CD14-positive monocyte (primary cell): ENCODE measurements around the gene STK32B. TPM values are rescaled to one million over a fixed set of nuclear protein-coding genes. Genes with fewer than 3 reads are reported as not detected.

ENCODE experiments used
- DNase-seq, 3 donors: peaks; one replicate each; pipeline ENCODE4 v3.0.0-alpha.2; 2011 to 2022
- H2AFZ ChIP-seq: 2 replicates; pipeline ENCODE4 v1.6.0; 2012; ENCODE audit warnings: mild to moderate bottlenecking, low read depth, low read length, inconsistent platforms; ENCODE audit not compliant: insufficient read depth, poor library complexity, severe bottlenecking
- H3K27ac ChIP-seq, 2 donors: 1 replicate in 1 of 2; 2 replicates in 1 of 2; pipeline ENCODE4 v1.5.1; 2012 to 2013; ENCODE audit warnings: low read length in 2 of 2, control low read depth in 1 of 2, inconsistent platforms in 1 of 2, low read depth in 1 of 2, mild to moderate bottlenecking in 1 of 2
- H3K27me3 ChIP-seq, 2 donors: one replicate each; pipeline versions ENCODE4 v1.6.0 to v1.6.1; 2011 to 2013; ENCODE audit warnings: low read length in 2 of 2; ENCODE audit not compliant: control insufficient read depth in 2 of 2, insufficient read depth in 2 of 2
- H3K36me3 ChIP-seq, 2 donors: replicated peaks in 1 of 2; 1 replicate in 1 of 2; 2 replicates in 1 of 2; pipeline versions ENCODE4 v1.5.1 to v1.6.1; 2012 to 2013; ENCODE audit warnings: low read length in 2 of 2, control low read depth in 1 of 2, inconsistent platforms in 1 of 2, mild to moderate bottlenecking in 1 of 2; ENCODE audit not compliant: insufficient read depth in 2 of 2, control insufficient read depth in 1 of 2
- H3K4me1 ChIP-seq, 2 donors: 1 replicate in 1 of 2; 2 replicates in 1 of 2; pipeline versions ENCODE4 v1.5.1 to v1.6.1; 2012 to 2013; ENCODE audit warnings: low read length in 2 of 2, control low read depth in 1 of 2, inconsistent platforms in 1 of 2, mild to moderate bottlenecking in 1 of 2, moderate library complexity in 1 of 2; ENCODE audit not compliant: insufficient read depth in 2 of 2, control insufficient read depth in 1 of 2
- H3K4me2 ChIP-seq: replicated peaks from 2 replicates; pipeline ENCODE3; 2012; ENCODE audit warnings: low read length, moderate library complexity, mild to moderate bottlenecking; ENCODE audit not compliant: poor library complexity, severe bottlenecking; ENCODE audit errors: extremely low read depth
- H3K4me3 ChIP-seq, 3 experiments: fragments of 200-600 bp in 1 of 3; sonication (generic) in 1 of 3; replicated peaks in 1 of 3; 1 replicate in 2 of 3; 2 replicates in 1 of 3; pipeline ENCODE4 v1.5.1; 2011 to 2013; ENCODE audit warnings: low read length in 3 of 3, mild to moderate bottlenecking in 3 of 3, control low read depth in 2 of 3, low read depth in 2 of 3, inconsistent platforms in 1 of 3, moderate library complexity in 1 of 3
- H3K79me2 ChIP-seq: 2 replicates; pipeline ENCODE4 v1.6.0; 2012; ENCODE audit warnings: mild to moderate bottlenecking, control low read depth, inconsistent platforms, low read length, moderate library complexity; ENCODE audit not compliant: insufficient read depth
- H3K9ac ChIP-seq: 2 replicates; pipeline ENCODE4 v1.6.0; 2017; ENCODE audit warnings: low read length, mild to moderate bottlenecking; ENCODE audit not compliant: insufficient read depth, poor library complexity, severe bottlenecking
- H3K9me3 ChIP-seq, 2 donors: replicated peaks in 1 of 2; 1 replicate in 1 of 2; 2 replicates in 1 of 2; pipeline versions ENCODE4 v1.5.1 to v1.6.1; 2012 to 2013; ENCODE audit warnings: low read length in 2 of 2, control low read depth in 1 of 2; ENCODE audit not compliant: control insufficient read depth in 1 of 2, insufficient read depth in 1 of 2
- H4K20me1 ChIP-seq: 2 replicates; pipeline ENCODE4 v1.6.0; 2012; ENCODE audit warnings: mild to moderate bottlenecking, low read length, control low read depth, moderate library complexity; ENCODE audit not compliant: insufficient read depth
- H3K27ac Mint-ChIP-seq, 7 donors: one replicate each; pipeline ENCODE4 v1.8.0; 2020; ENCODE audit warnings: mild to moderate bottlenecking in 7 of 7, mixed read lengths in 7 of 7, moderate library complexity in 6 of 7, inconsistent platforms in 2 of 7
- H3K27me3 Mint-ChIP-seq, 3 donors: one replicate each; pipeline ENCODE4 v1.8.0; 2021 to 2022; ENCODE audit warnings: low read depth in 3 of 3, mild to moderate bottlenecking in 3 of 3, mixed read lengths in 3 of 3, moderate library complexity in 3 of 3, inconsistent platforms in 1 of 3
- H3K36me3 Mint-ChIP-seq, 2 donors: one replicate each; pipeline ENCODE4 v1.8.0; 2020; ENCODE audit warnings: mixed read lengths in 2 of 2, inconsistent platforms in 1 of 2, mild to moderate bottlenecking in 1 of 2
- H3K4me1 Mint-ChIP-seq: one replicate; pipeline ENCODE4 v1.8.0; 2020; ENCODE audit warnings: mild to moderate bottlenecking, mixed read lengths
- H3K4me3 Mint-ChIP-seq, 2 donors: one replicate each; pipeline ENCODE4 v1.8.0; 2020; ENCODE audit warnings: mild to moderate bottlenecking in 2 of 2, mixed read lengths in 2 of 2, moderate library complexity in 1 of 2
- H3K9me3 Mint-ChIP-seq, 7 donors: one replicate each; pipeline ENCODE4 v1.8.0; 2020 to 2022; ENCODE audit warnings: mixed read lengths in 7 of 7, mild to moderate bottlenecking in 6 of 7, moderate library complexity in 6 of 7, inconsistent platforms in 2 of 7
- WGBS: methylation state at CpG from one replicate; pipeline ENCODE4 v1.1.5; 2013; ENCODE audit warnings: missing lambda C conversion rate; ENCODE audit not compliant: insufficient coverage; 5-methylcytosine and 5-hydroxymethylcytosine counted together
- intact Hi-C, 2 donors: fragments of 100-400 bp; cut with micrococcal nuclease; formaldehyde crosslinking; loops; one replicate each; pipeline versions ENCODE4 v1.15.0 to v1.15.1; 2023
- polyA plus RNA-seq, 3 donors: library from polyadenylated mRNA; depleted of rRNA in 1 of 3; unstranded in 2 of 3; stranded (reverse) in 1 of 3; fragments of 300-500 nt in 2 of 3; fragments of >200 nt in 1 of 3; fragmentation: Illumina TruSeq in 2 of 3; gene quantifications; 1 replicate in 2 of 3; 2 replicates in 1 of 3; pipeline ENCODE4 v1.2.3, GENCODE V29; 2012 to 2021
- TF ChIP-seq, protein P1 (sequence below): fragments of 200-600 bp; IDR thresholded peaks from one replicate; pipeline ENCODE4 v1.8.0; 2022; ENCODE audit warnings: antibody characterized with exemption, mild to moderate bottlenecking

The STK32B gene
- polyA plus RNA-seq, 3 donors: 0.61 to 1.7 (median 0.75) TPM

DNA sequence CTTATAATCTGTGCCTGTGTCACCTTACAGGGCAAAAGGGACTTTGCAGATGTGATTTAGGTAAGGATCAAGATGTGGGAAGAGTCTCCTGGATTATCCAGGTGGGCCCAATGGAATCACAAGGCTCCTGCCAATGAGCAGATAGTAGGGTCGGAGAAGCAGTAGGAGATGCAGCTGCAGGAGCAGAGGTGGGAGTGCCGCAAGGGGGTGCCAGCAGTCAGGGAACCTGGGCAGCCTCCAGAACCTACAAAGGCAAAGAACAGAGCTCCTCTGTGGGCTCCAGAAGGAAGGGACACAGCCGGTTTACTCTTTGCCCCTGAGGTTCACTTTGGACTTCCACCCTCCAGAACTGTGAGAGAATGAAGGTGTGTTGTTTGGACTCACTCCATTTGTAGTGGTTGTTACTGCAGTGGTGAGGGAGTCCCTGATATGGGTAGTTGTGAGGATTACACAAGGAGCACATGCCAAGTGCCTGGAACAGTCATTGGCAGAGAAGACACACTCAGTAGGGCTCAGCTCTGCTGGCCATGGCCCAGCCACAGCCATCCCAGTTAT, 338.6 kb downstream of the STK32B start:
- intact Hi-C loops: no loop called here
- no peaks in the 10 kb centered on the region for H3K36me3 Mint-ChIP-seq
- peaks cover 0 to 2% (median 0%) of the 10 kb centered on the region in 7 donors for H3K9me3 Mint-ChIP-seq
- H2AFZ ChIP-seq: no peak overlapping the region
- no peaks in the 10 kb centered on the region for H3K4me1 ChIP-seq
- no peaks in the 10 kb centered on the region for H3K79me2 ChIP-seq
- H3K27ac Mint-ChIP-seq: no peak overlapping the region
- 65% methylated on average over 2 of the region's 3 CpGs for WGBS
- H3K4me2 ChIP-seq: no peak overlapping the region
- TF ChIP-seq, protein P1, sequence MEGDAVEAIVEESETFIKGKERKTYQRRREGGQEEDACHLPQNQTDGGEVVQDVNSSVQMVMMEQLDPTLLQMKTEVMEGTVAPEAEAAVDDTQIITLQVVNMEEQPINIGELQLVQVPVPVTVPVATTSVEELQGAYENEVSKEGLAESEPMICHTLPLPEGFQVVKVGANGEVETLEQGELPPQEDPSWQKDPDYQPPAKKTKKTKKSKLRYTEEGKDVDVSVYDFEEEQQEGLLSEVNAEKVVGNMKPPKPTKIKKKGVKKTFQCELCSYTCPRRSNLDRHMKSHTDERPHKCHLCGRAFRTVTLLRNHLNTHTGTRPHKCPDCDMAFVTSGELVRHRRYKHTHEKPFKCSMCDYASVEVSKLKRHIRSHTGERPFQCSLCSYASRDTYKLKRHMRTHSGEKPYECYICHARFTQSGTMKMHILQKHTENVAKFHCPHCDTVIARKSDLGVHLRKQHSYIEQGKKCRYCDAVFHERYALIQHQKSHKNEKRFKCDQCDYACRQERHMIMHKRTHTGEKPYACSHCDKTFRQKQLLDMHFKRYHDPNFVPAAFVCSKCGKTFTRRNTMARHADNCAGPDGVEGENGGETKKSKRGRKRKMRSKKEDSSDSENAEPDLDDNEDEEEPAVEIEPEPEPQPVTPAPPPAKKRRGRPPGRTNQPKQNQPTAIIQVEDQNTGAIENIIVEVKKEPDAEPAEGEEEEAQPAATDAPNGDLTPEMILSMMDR: no peak
- H4K20me1 ChIP-seq: no peaks in the 10 kb centered on the region
- H3K4me3 ChIP-seq: no peak overlapping the region
- no peak overlapping the region for H3K4me3 Mint-ChIP-seq
- H3K9me3 ChIP-seq: no peaks in the 10 kb centered on the region
- H3K27me3 Mint-ChIP-seq: peaks cover 0 to 2% (median 0%) of the 10 kb centered on the region in 3 donors
- H3K4me1 Mint-ChIP-seq: no peaks in the 10 kb centered on the region
- no peak overlapping the region for H3K27ac ChIP-seq
- DNase-seq: no peak
- H3K27me3 ChIP-seq: no peaks in the 10 kb centered on the region
- H3K9ac ChIP-seq: no peak overlapping the region
- H3K36me3 ChIP-seq: no peaks in the 10 kb centered on the region

DNA sequence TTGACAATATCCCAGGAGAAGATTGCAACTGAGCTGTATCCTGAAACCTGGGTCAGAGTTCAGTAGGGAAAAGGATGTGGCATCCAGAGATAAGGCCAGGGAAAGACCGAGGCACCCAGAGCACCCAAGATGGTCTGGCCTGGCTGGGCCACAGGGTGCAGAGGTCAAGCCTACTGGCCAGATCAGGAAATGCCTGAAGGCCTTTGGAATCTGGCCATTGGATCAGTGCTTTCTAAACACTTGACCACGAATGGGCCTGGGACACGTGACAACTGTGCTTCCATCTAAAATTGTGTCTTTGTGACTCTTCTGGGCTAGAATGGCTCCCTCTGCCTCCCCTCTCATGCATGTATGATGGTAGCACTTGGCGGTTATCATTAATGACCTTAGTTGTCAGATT, 340.2 kb downstream of the STK32B start:
- Histone ChIP-seq H3K9ac (no peak overlapping the region), H3K27me3 (no peaks in the 10 kb centered on the region), H3K9me3 (no peaks in the 10 kb centered on the region), H4K20me1 (no peaks in the 10 kb centered on the region), H3K79me2 (no peaks in the 10 kb centered on the region), H3K27ac (no peak overlapping the region), H2AFZ (no peak overlapping the region), H3K4me3 (no peak overlapping the region), H3K36me3 (no peaks in the 10 kb centered on the region), H3K4me1 (no peaks in the 10 kb centered on the region), H3K4me2 (no peak overlapping the region)
- Mint-ChIP-seq H3K4me3 (no peak overlapping the region), H3K27me3 (peaks cover 0 to 3% (median 2%) of the 10 kb centered on the region in 3 donors), H3K27ac (no peak overlapping the region), H3K4me1 (no peaks in the 10 kb centered on the region), H3K36me3 (no peaks in the 10 kb centered on the region), H3K9me3 (peaks cover 0 to 2% (median 0%) of the 10 kb centered on the region in 7 donors)
- TF ChIP-seq, protein P1: no peak
- intact Hi-C loops: no loop called here
- no peak for DNase-seq
- WGBS: 91% methylated on average over 3 of the region's 4 CpGs
